Measurements from ENCODE around the gene LDB3.
A peak's percentile ranks its signal among the peaks of the same experiment; 100 is the strongest.
"Not testable (repeated sequence)": the region's sequence is repeated elsewhere in the genome, so short reads cannot be mapped to it uniquely, and the experiment has no call there.

LDB3 gene

DNA sequence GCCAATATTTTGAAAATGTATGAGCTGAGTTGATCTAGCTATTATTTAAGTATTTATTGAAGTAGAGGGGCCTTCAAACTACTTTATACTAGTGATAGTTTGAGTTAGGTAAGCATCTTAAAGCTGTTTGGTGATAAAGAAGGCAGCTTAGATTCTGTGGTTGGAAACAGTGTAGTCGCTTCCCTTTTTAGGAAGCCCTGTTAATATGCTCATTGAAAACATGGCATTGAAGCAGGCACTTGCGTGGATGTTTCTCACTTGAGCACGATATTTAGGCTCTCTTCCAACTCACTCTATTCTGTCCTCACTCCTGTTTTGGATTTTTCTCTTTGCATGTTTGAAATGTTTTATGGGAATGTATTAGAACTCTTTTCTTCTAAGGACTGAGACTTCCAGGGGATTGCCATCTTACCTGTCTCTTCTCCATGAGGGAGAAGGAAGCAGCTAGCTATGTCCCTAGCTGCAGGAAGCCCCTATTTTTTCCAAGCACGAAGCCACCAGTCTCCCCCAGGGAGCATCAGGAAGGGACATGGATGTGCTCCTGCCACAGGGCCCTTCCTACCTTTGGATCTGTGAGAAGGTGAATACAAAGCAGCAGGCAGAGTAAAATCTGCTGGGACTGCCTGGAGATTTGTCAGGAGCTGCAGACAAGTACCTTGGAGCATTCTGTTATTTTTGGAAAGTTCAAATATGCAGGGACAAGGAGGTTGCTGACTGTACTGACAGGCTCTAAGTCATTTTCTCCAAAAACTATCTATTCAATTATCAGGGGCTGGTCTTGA, 66.1 kb downstream of the LDB3 start:
- no peak for DNase-seq

DNA sequence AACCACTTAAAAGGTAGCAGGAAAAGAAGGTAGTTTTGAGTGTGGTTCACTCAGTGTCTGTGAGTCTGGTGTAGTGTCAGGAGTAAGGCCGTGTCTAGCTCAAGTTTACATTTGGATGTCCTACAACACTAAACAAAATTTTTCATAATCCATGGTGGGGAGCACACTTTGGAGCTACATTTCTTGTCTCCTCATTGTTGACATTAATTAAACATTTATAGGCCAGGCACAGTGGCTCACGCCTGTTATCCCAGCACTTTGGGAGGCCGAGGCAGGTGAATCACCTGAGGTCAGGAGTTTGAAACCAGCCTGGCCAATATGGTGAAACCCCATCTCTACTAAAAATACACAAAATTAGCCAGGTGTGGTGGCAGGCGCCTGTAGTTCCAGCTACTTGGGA, 67.0 kb downstream of the LDB3 start:
- not testable (repeated sequence) for DNase-seq

DNA sequence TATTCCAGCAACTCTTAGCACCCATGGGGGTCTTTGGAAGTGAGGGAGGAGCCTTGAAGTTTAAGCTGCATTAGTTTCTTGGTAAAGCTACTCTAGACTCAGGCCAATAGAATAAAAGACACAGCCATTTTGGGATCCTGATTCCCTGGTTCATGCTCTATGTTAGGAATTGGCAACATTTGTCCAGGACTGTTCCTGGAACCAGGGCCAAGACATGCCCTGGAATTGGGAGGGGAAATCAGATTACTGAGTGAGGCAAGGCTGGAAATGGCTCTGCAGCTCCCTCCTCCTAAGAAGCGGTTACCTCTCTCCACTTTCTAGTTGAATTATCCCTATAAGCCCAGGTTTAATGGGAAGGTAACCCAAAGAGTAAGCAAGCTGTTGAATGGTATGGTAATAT, 73.9 kb downstream of the LDB3 start:
- DNase-seq = no peak

DNA sequence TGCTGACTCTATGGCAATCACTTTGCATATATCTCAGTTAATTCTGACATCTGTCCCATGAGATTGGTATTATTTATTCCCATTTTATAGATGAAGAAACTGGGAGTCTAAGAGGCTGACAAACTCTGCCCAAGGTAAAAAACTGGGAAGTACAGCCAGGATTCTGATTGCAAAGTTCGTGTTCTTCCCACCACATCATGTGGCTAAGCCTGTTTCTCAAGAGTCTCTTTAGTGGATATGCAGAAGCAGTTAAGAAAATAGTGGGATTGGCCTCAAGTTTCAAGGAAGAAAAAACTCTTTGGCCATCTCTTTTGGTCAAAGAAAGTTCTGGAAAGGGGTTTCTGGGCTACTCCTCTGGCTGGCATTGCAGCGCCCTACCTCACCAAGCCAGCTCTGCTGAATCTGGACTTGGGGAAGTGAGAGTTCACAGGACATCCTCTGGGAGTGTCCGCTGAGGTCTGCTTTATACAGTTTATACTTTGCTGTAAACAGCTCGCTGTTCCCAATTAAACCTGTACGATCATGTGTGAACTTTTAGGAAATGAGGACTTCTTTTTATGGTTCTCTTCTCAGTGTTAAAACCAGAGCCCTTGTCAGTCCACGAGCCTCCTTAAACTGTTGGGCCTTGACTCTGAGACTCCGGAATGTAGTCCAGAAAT, 75.9 kb downstream of the LDB3 start:
- no peak for DNase-seq

DNA sequence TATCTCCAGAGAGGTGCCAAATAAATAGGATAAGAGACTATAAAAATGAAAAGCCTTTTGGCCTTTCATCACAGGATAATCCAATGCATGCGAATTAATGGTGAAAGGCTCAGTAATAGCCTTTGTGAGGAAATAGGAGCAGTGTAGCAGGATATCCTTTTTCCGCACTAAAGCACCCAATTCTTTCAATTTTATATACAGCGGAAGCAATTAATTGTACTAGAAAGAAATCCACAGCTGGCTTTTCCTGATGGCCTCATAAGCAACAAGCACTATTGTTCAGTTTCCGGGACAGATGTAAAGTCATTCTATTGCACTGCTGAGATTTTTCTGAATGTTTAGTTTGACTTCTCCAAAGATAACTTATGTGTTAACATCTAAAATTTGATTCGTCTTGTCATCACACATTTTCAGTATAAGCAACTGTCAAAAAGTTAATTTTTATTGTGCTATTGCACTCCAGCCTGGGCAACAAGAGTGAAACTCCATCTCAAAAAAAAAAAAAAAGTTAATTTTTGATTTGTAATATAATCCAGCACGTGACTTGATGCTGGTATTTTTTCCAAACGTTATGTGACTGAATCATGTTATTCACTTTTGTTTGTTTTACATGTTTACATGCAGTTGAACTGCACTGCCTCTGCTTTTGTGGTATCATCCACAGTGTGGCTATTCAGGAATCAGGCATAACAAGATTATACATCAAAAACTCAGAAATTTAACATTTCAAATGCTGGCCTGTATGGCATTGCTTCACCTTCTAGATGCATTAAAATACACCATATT, 79.7 kb downstream of the LDB3 start:
- no peak for DNase-seq

DNA sequence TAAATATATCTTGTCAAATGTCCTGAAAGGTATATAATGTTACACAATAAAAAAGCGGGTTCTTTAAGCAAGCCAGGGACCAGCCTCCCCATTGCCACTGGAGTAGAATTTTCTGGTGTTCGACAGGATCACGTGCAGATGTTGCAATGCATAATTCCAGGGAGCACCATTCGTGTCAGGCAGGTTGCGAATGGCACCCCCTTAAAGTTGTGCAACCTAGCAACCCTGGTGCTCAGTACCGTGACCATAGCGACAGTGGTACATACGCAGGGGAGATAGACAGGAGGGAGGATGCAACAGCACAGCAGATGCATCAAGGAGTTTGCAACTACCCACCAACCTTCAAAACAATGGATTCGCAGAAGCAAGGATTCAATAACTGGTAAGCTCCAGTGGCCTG, 81.5 kb downstream of the LDB3 start:
- DNase-seq = no peak

DNA sequence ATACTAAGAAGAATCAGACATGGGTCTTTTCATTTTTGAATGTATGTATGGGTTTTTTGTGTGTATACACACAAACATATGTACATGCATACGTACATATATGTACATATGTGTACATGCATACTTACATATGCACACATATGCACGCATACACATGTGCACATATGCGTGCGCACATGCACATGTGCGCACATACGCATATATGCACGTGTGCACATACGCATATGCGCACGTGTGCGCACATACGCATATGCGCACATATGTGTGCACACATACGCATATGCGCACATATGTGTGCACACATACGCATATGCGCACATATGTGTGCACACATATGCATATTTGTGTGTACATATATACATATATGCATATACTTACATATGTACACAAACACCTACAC, 83.2 kb downstream of the LDB3 start:
- DNase-seq = no peak

DNA sequence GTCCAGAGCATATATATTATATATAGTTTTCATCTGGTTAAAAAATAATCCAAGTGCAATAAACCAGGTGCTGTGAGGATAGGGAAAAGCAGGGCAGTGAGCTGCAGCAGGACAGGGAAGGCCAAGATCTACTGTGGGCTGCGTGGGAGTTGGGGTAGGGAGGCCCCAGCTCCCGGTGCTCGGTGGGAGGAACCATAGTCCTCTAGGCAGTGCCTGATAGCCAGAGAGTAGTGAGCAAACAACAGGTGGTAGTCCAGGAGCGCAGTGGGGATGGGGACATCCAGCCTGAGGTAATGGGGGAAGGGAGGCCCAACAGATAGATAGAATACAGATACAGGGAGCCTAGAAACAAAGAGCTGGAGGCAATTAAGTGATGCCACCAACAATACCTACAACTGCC, 84.0 kb downstream of the LDB3 start:
- DNase-seq = no peak

DNA sequence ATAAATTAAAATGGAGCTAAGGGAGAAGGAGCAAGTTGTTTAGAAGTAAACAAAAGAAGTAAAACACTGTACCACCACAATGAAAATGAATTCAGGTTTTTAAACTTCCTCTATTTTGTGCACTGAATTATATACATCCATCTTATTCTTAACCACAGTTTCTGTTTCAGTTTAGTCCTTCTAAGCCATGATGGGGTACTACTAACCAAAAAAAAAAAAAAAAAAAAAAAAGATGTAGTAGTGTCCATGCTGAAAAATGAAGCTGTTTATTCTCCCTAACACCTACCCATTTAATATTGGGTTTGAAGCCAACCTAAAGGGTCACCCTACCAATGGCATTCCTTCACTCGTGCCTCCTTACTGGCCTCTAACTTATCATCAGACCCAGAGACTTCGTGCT, 84.7 kb downstream of the LDB3 start:
- DNase-seq = no peak

DNA sequence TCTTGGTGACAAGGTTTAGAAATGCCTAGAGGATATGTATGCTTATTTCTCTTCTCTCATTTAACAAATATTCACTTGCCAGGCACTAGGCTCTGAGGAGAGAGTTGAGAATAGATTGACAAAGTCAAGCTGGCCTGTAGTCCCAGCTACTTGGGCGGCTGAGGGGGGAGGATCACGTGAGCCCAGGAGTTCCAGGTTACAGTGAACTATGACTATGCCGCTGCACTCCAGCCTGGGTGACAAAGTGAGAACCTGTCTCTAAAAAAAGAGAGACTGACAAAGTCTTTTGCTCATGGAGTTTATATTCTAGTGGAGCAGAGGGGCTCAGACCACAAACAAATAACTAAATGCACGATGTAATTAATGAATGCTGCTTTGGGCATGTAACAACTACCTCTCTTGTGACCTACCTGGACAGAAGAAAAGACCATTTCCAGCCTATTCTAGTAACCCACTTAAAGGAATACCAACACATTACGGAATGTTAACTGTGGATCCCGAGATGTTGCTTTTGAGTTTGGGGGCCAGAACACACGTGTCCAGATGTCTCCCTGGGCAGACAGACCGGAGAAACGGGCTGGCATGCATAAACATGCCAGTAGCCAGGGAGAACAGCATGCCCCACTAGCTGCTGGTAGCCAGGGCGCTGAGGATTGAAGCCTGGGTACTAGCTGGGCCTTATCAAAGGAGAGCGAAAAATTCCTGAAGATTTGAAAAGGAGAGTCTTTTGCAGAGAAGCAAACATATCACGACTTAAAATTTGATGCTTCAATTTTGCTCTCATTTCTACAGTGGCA, 85.5 kb downstream of the LDB3 start:
- no peak for DNase-seq

DNA sequence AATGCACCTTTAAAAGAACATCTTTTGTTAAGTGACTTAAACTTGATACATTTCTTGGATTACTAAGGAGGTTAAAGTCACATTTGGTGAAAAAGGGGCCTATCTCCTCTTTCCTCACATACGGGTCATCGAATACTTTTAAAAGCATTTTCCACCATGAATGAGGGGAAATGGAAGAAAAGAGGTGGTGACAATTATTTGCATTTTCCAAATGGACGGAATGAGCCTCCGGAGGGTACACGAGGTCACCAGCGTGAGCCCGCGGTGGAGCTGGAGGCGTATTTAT, 87.1 kb downstream of the LDB3 start:
- DNase-seq = no peak

DNA sequence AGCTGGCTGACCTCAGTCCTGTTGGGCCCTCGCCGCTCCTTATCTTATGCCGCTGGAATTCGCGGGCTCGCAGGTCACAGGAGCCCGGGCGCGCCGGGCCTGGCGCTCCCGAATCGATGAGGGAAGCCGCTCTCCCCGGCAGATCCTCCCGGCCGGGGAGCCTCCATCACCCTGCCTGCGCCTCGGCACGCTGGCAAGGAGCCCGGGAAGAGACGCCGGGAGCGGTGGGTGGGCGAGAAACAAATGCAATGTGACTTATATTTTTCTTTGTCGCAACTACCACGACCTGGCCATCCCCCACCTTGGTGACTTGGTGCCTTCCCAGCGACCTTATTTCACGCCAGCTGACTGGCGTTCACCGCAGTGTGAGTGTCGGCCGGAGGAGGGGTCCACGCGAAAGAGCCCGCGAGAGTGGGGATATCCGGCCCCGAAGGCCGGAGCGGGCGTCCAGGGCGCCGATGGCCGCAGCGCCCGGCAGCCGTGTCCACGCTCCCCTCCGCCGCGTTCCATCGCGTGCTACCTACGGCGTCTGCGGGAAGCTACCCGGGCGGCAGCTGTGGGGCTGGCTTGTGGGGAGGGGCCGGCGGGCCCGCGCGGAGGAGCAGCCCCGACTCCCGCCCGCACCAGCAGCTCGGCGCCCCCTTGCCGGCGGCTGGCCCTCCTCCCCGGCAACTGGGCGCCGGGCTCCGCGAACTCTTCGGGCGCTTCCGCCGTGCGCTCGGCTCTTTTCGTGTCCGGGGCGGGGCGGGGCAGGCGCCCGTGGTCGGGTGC, 87.6 kb downstream of the LDB3 start:
- peak; percentile 95 for DNase-seq

DNA sequence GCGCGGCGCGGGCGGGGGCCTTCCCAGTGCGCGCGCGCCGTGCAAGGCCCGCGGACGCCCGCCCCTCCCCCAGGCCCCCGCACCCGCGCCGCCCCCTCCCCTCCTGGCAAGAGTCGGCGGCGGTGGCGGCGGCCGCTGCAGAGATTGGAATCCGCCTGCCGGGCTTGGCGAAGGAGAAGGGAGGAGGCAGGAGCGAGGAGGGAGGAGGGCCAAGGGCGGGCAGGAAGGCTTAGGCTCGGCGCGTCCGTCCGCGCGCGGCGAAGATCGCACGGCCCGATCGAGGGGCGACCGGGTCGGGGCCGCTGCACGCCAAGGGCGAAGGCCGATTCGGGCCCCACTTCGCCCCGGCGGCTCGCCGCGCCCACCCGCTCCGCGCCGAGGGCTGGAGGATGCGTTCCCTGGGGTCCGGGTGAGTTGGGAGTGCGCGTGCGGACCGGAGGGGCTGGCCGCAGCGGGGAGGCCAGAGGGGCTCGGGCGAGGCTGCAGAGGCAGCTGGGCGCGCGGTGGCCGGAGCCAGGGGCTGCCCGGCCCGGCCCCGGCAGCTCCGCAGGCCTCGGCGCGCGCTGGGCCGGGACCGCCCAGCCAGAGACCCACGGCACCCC, 88.3 kb downstream of the LDB3 start, which contains the start of gene BMPR1A:
TSS of gene BMPR1A (plus strand) at position 109 of the 602 bp plus-strand sequence. CDS start 119,400 bp downstream, outside the sequence.
- no peak for DNase-seq

DNA sequence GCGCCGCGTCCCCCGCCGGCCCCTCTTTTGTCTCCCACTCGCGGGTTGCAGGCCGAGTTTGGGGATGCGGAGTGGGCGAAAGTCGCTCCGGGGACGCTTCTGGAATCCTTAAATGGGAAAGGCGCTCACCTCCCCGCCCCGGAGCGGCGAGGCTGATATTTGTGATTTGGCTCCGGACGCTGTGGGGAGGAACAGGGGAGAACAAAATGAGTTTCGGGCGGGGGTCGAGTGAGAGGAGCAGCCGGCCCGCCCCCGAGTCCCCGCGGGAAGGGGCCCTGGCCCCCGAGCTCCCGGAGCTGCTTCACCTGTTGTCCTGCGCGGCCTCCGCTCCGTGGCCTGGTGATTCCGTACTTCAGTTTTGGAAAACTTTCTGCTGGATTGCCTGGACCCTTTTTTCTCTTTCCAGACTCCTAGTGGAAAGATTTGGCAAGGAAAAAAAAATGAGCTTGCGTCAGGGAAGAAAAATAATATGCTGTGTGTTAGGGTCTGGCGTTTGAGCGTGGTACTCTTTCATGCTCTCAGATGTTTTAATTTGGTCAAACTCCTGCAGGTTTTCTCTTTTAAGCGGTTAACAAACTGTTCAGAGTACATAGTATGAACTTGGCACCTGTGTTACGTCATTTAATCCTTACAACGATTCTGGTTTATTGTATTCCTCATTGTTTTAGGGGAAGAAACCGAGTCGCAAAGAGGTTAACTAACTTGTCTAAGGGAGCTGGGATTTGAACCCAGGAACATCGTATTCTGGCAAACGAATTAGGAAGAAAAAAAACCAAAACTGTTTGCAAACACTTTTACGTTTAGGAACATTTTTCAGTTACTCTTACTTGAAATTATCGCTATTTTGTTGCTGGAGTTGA, 89.0 kb downstream of the LDB3 start:
- DNase-seq = peak; percentile 68

DNA sequence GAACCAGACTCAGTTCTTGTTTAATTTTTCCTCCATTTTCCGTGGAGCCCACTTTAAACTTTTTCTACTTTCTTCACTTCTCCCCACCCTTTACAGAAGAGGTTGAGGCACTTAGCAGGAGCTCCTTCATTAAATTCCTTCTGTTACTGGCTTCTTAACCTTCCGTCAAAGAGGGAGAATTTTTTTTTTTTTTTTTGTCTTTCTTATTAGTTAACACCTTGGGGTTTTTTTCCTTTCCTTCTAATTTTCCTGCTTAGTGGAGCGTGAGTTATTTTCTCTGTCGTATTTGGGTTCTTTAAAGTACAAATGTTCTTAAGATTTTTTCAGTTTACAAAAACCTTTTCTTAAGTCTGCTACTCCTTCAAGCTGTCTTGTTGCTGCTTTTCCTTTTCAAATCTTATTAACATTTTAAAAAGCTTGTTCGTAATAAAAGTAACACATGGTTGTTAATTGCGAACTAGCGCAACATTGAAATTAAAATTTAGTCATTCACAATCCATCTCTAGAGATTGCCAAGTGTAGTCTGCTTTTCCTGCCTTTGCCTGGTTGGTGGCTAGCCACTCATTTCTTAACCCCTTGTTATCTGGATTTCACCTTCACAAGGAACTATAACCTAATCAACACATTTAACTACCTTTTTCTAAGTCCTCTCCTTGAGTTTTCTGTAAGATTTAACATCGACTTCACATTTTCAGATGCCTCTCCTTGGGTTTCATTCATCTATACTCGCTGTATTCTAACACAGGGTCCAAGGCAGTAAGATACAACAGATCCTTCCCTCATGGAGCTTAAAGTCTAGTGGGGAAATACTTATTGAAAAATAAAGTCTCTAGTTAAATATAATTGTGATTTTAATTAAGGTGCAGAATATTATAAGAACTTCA, 90.1 kb downstream of the LDB3 start:
- no peak for DNase-seq

DNA sequence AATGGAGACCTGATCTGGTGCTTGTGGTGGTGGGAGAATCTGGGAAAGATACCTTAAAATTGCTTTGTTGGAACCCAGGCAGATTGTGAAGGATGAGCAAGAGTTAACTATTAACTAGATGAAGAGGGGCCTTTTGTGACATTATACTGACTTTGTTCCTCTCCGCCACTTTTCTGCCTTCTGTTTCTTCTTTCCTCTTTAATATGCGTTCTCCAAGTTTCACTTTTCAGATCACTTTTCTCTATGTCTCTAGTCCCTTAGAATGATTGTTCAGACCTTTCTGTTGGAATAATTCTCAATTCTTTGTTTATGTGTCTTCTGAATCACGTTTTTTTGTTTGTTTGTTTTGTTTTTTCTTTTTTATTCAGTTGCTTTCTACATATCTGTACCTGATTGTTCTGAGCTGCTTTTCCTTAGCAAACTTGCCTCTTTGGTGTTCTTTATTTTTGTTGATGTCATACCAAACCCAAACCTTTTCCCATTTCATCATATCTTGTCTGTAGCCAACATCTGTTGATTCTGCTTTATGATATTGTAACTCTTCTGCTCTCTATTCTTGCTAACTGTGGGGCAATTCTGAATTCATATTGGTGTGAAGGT, 90.9 kb downstream of the LDB3 start:
- DNase-seq = no peak

DNA sequence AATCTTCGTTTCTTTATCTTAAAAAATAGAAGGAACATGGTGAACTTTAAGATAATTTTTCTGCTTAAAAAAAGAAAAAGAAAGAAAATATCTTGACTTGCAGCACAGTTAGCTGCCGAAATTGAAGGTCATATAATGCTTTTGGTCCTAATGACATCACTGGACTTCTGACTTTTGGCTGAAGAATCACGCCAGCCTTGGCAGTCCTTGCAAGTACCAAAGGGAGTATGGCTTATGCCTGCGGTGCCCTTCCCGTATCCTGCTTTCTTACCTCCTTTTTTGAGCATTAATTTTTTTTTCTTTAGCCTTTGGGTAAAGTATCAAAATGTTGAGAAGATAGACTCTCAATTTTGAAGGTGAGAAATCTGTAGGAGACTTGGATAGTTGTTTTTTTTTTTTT, 95.1 kb downstream of the LDB3 start:
- DNase-seq = no peak

DNA sequence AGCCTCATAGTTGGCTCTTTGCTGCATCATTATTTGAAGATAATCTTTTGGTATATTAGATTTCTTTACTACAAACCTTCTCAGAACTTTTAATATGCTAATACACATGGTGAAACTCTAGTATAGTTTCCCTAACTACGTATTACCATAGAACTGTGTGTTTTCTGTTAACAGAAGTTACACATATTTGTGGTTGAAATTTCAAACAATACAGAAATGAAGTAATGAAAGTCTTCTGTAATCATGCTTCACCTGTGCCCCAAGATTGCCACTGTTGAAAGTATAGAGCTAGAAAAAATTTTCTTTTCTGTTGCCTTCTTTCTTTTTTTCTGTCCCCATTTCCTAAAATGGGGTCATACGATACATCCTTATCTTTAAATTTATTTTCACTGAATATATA, 97.2 kb downstream of the LDB3 start:
- no peak for DNase-seq

DNA sequence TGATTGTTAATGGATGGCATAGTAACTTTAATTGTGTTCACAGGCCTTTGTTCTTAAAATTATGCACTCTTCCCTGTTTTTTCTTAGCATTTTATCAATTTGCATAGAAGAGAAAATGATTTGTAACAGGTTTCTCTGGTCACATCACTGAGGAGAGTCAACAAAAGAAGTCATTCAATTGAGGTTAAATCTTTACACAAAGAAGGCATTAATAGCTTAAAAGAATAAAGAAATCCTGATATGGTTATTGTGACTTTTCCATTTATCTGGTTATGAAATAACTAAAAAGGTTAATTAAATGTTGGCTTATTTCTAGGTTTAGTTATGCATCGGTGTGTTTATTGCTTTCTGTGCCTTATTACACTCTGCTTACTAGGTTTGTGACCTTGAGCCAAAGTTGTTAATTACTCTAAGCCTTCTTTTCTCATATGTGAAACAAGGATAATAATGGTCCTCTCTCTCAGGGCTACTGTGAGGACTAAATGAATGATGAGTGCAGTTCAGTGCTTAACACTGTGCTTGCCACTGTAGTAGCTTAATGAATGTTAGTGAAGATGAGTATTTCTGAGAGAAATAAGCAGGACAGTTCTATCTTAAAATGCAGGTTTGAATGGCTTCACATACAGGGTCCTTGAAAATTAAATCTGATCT, 100.2 kb downstream of the LDB3 start:
- no peak for DNase-seq
